Breast epithelium (tissue), 4 donors: Measurements from ENCODE around the gene FADS6. TPM values are rescaled to one million over a fixed set of nuclear protein-coding genes. Genes with fewer than 3 reads are reported as not detected.

Experiments
- DNase-seq, 2 donors: peaks; one replicate each; pipeline ENCODE4 v3.0.0-alpha.2; 2019; ENCODE audit warnings: low spot score in 2 of 2
- H3K27ac ChIP-seq, 2 donors: fragments of 200-600 bp; sonication (generic) in 1 of 2; one replicate each; pipeline ENCODE4 v1.5.1; 2016 to 2019; ENCODE audit warnings: mild to moderate bottlenecking in 1 of 2
- H3K27me3 ChIP-seq, 2 donors: fragments of 200-600 bp; sonication (generic) in 1 of 2; one replicate each; pipeline versions ENCODE4 v1.5.1 to v1.6.0; 2017 to 2019; ENCODE audit warnings: control low read depth in 1 of 2, mild to moderate bottlenecking in 1 of 2
- H3K36me3 ChIP-seq: fragments of 200-600 bp; one replicate; pipeline ENCODE4 v1.5.1; 2019
- H3K4me1 ChIP-seq, 2 donors: fragments of 200-600 bp; sonication (generic); one replicate each; pipeline ENCODE4 v1.5.1; 2016 to 2019; ENCODE audit warnings: control low read depth in 1 of 2
- H3K4me3 ChIP-seq, 3 donors: fragments of 200-600 bp; sonication (generic); 1 replicate in 2 of 3; 2 replicates in 1 of 3; pipeline ENCODE4 v1.5.1; 2016 to 2019; ENCODE audit warnings: mild to moderate bottlenecking in 3 of 3, moderate library complexity in 2 of 3
- H3K9me3 ChIP-seq, 2 donors: fragments of 200-600 bp; sonication (generic) in 1 of 2; one replicate each; pipeline ENCODE4 v1.5.1; 2016 to 2019; ENCODE audit warnings: control low read depth in 1 of 2
- POLR2A ChIP-seq: fragments of 450-650 bp; IDR thresholded peaks from one replicate; pipeline ENCODE4 v1.6.1; 2016; ENCODE audit warnings: antibody characterized with exemption, mild to moderate bottlenecking, moderate library complexity
- POLR2AphosphoS5 ChIP-seq, 3 donors: sonication (generic); formaldehyde crosslinking; IDR thresholded peaks; one replicate each; pipeline ENCODE4 v1.6.1; 2017; ENCODE audit warnings: antibody characterized with exemption in 3 of 3
- intact Hi-C: fragments of 100-400 bp; cut with DNase I; formaldehyde crosslinking; loops from one replicate; pipeline ENCODE4 v1.15.1; 2023; ENCODE audit warnings: low total_unique reads
- total RNA-seq, 3 donors: library from RNA; depleted of rRNA; stranded (reverse); fragments of >200 nt; gene quantifications; one replicate each; pipeline ENCODE4 v1.1.0, GENCODE V29; 2016
- TF ChIP-seq, protein P1 (sequence below), 3 donors: fragments of 450-650 bp; IDR thresholded peaks; one replicate each; pipeline ENCODE4 v1.5.1; 2016 to 2017; ENCODE audit warnings: antibody characterized with exemption in 3 of 3, mild to moderate bottlenecking in 3 of 3, moderate library complexity in 3 of 3

Gene FADS6
- total RNA-seq, 3 donors from 2014 or later = 0.33 to 0.80 TPM; not detected in 1

DNA sequence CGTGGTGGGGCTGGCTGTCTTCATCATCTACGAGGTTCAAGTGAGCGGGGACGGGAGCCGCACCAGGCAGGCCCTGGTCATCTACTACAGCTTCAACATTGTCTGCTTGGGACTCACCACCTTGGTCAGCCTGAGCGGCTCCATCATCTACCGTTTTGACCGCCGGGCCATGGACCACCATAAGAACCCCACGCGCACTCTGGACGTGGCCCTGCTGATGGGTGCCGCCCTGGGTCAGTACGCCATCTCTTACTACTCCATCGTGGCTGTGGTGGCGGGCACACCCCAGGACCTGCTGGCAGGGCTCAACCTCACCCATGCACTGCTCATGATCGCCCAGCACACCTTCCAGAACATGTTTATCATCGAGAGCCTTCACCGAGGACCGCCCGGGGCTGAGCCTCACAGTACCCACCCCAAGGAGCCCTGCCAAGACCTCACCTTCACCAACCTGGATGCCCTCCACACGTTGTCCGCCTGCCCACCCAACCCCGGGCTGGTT, 37.2 kb upstream of the FADS6 start:
- TF ChIP-seq POLR2A = no peak
- no peak for TF ChIP-seq POLR2AphosphoS5 (IDR thresholded peaks at IDR 0.05)
- TF ChIP-seq, protein P1, sequence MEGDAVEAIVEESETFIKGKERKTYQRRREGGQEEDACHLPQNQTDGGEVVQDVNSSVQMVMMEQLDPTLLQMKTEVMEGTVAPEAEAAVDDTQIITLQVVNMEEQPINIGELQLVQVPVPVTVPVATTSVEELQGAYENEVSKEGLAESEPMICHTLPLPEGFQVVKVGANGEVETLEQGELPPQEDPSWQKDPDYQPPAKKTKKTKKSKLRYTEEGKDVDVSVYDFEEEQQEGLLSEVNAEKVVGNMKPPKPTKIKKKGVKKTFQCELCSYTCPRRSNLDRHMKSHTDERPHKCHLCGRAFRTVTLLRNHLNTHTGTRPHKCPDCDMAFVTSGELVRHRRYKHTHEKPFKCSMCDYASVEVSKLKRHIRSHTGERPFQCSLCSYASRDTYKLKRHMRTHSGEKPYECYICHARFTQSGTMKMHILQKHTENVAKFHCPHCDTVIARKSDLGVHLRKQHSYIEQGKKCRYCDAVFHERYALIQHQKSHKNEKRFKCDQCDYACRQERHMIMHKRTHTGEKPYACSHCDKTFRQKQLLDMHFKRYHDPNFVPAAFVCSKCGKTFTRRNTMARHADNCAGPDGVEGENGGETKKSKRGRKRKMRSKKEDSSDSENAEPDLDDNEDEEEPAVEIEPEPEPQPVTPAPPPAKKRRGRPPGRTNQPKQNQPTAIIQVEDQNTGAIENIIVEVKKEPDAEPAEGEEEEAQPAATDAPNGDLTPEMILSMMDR (IDR thresholded peaks at IDR 0.05) = no peak
- intact Hi-C loops = no loop called here
- peaks cover 0 to 38% of the 10 kb centered on the region in 2 donors for H3K27me3 ChIP-seq
- no peaks in the 10 kb centered on the region for H3K9me3 ChIP-seq
- DNase-seq = no peak
- no peak overlapping the region for H3K27ac ChIP-seq
- H3K36me3 ChIP-seq = no peaks in the 10 kb centered on the region
- peaks cover 0 to 2% of the 10 kb centered on the region in 2 donors for H3K4me1 ChIP-seq
- H3K4me3 ChIP-seq = no peak overlapping the region

DNA sequence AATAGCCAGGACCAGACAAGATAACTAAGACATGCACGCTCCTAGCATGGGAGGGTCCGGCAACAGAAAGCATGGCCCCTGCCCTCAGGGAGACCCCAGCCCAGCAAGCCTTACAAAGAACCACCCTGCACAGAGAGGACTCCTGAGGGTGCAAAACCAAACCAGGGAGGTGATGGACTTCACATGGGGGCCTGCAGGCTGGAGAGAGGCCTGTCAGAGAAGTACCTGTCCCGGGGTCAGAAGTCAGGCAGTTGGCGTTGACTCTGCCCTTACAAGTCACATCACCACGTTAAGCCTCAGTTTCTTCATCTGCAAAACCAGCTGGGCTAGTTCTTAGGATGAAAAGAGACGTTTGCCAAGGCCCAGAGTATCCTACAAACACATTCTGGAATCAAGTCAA, 35.4 kb upstream of the FADS6 start:
- Histone ChIP-seq H3K27me3 (peaks cover 0 to 49% of the 10 kb centered on the region in 2 donors), H3K4me1 (peaks cover 3 to 8% of the 10 kb centered on the region in 2 donors), H3K4me3 (no peak overlapping the region), H3K27ac (no peak overlapping the region), H3K9me3 (no peaks in the 10 kb centered on the region), H3K36me3 (no peaks in the 10 kb centered on the region)
- intact Hi-C loops = no loop called here
- TF ChIP-seq, protein P1 (IDR thresholded peaks at IDR 0.05) = no peak
- TF ChIP-seq POLR2A (no peak), POLR2AphosphoS5 (IDR thresholded peaks at IDR 0.05) (no peak)
- no peak for DNase-seq

- H3K36me3 ChIP-seq = no peaks in the 10 kb centered on the region
- H3K27me3 ChIP-seq = peaks cover 0 to 58% of the 10 kb centered on the region in 2 donors
- no peak overlapping the region for H3K4me3 ChIP-seq
- H3K27ac ChIP-seq = no peak overlapping the region
- H3K4me1 ChIP-seq = peaks cover 8 to 19% of the 10 kb centered on the region in 2 donors
- TF ChIP-seq POLR2A (no peak), POLR2AphosphoS5 (IDR thresholded peaks at IDR 0.05) (no peak)
- TF ChIP-seq, protein P1 (IDR thresholded peaks at IDR 0.05) = no peak
- no peaks in the 10 kb centered on the region for H3K9me3 ChIP-seq
- intact Hi-C loops = no loop called here
- no peak for DNase-seq
Observed at GRCh38 chr17:74925242-74925641, 31.8 kb upstream of the FADS6 start.

DNA sequence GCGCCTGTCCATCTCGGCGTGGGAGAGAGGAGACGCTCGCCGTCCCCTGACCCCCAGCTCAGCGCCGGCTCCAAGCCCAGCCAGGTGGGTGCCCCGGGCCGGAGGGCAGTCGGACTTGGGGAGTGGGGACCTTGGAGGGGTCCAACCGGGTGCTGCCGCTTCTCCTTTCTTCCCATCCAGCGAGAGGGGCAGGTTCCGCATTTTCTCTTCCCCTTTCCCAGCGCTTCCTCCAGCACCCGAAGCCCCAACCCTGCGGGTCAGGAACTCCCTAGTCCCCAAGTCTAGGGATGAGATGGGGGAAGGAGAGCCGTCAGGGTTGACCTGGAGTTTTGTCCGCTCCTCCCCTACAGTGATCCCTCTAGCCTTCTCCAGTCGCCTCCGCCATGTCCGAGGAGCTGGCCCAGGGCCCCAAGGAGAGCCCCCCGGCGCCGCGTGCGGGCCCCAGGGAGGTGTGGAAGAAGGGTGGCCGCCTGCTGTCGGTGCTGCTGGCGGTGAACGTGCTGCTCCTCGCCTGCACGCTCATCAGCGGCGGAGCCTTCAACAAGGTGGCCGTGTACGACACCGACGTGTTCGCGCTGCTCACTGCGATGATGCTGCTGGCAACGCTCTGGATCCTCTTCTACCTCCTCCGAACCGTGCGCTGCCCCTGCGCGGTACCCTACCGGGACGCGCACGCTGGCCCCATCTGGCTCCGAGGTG, 31.0 kb upstream of the FADS6 start, which contains the start of gene OTOP2:
Gene OTOP2, plus strand, starts transcription at position 24 of the 699 bp plus-strand sequence. Its CDS starts 360 bp downstream, at position 384.
- Histone ChIP-seq H3K4me3 (peak within 1 kb of the TSS; percentile 1 to 68 (median 44)), H3K27ac (no peak within 1 kb of the TSS), H3K9me3 (no peaks in the 10 kb centered on the region), H3K27me3 (peaks cover 0 to 58% of the 10 kb centered on the region in 2 donors), H3K4me1 (peaks cover 8 to 19% of the 10 kb centered on the region in 2 donors), H3K36me3 (no peaks in the 10 kb centered on the region)
- intact Hi-C loops = no loop called here
- no peak for DNase-seq
- TF ChIP-seq POLR2A (no peak), POLR2AphosphoS5 (IDR thresholded peaks at IDR 0.05) (no peak)
- TF ChIP-seq, protein P1 (IDR thresholded peaks at IDR 0.05) = no peak

DNA sequence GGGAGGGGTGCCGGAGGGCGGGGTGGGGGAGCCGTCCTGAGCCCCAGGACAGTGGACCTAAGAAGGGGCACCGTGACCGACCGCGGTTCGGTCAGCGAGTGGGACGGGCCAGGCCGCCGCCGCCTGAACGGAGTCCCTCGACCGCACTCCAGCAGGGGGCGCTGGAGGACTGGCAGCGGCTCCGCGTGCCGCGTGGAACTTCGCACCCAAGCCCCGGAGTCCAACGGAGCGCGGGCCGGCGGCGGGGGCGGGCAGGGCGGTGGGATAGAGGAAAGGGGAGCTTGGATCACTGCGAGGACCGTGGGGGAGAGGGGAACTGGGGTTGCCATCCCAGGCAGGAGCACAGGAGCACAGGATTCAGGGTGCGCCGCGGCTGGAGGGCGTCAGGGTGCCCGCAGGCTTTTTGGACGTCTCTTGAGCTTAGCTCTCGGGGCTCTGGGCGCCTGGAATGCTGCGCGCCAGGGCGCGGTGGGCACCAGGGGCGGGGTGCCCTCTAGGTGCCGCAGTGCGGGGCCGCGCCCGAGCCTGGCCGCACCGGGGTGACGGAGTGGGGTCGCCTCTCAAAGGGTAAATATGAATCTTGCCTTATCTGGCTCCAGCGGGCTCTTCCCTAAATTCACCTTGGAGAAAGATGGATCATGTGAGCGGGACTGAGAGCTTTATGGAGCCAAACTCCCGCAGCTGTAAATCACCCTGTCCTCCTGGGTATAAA, 30.3 kb upstream of the FADS6 start:
- H3K27me3 ChIP-seq = peaks cover 0 to 58% of the 10 kb centered on the region in 2 donors
- peaks cover 8 to 19% of the 10 kb centered on the region in 2 donors for H3K4me1 ChIP-seq
- no peak overlapping the region for H3K27ac ChIP-seq
- H3K36me3 ChIP-seq = no peaks in the 10 kb centered on the region
- H3K9me3 ChIP-seq = no peaks in the 10 kb centered on the region
- intact Hi-C loops = no loop called here
- TF ChIP-seq, protein P1 (IDR thresholded peaks at IDR 0.05) = peak; percentile 34 to 58 (median 41)
- no peak for TF ChIP-seq POLR2AphosphoS5 (IDR thresholded peaks at IDR 0.05)
- peak; percentile 25 to 66 for DNase-seq
- H3K4me3 ChIP-seq = peak overlapping the region; percentile 1 to 68 (median 44)
